Measurements from ENCODE around the gene ELAVL1. TPM values are rescaled to one million over a fixed set of nuclear protein-coding genes. Genes with fewer than 3 reads are reported as not detected.

Gene ELAVL1
- polyA plus RNA-seq, 1 of the 3 experiments (the other 2 are of a cell fraction), result 49.6 TPM

GRCh38 chr19:7955696-7956095 lies 49.7 kb downstream of the ELAVL1 start (continued):
- TF ChIP-seq IRF3 (IDR thresholded peaks at IDR 0.05; ENCODE audit: low read depth, low read length), result no peak

GRCh38 chr19:7953576-7953975 lies 51.9 kb downstream of the ELAVL1 start:
- DNase-seq, result no peak
- H3K27me3 ChIP-seq (ENCODE audit: insufficient read depth), result no peaks in the 10 kb centered on the region
- peaks cover 0 to under 1% of the 10 kb centered on the region in 2 experiments for H3K36me3 ChIP-seq (replicated peaks in 1 of 2; ENCODE audit: control insufficient read depth in 1 of 2, insufficient read depth in 2 of 2, low read length in 1 of 2)
- H3K9me2 ChIP-seq, result no peaks in the 10 kb centered on the region
- H3K27ac ChIP-seq (ENCODE audit: low read depth in 2 of 2, low read length in 1 of 2), result no peak overlapping the region
- no peaks in the 10 kb centered on the region; a peak in 1 of 4 replicates for H3K4me1 ChIP-seq (ENCODE audit: control insufficient read depth in 1 of 2, insufficient read depth in 2 of 2, low read depth in 1 of 2, low read length in 1 of 2)
- H3F3A ChIP-seq (replicated peaks; ENCODE audit: insufficient read depth), result no peaks in the 10 kb centered on the region
- no peaks in the 10 kb centered on the region for H3K9me3 ChIP-seq
- no peaks in the 10 kb centered on the region for H4K20me1 ChIP-seq (ENCODE audit: insufficient read depth)
- H3K4me3 ChIP-seq (ENCODE audit: low read depth in 2 of 2, low read length in 1 of 2), result no peak overlapping the region
- ChIA-PET POLR2A (no interaction called here), CTCF (interaction anchor here (0.7 to 4.1 kb wide), 4 partner anchors 9 to 698 kb away, joined by 3 to 19 read pairs (median 7); partner anchors contain the start of gene TIMM44)
- TF ChIP-seq, protein P1, sequence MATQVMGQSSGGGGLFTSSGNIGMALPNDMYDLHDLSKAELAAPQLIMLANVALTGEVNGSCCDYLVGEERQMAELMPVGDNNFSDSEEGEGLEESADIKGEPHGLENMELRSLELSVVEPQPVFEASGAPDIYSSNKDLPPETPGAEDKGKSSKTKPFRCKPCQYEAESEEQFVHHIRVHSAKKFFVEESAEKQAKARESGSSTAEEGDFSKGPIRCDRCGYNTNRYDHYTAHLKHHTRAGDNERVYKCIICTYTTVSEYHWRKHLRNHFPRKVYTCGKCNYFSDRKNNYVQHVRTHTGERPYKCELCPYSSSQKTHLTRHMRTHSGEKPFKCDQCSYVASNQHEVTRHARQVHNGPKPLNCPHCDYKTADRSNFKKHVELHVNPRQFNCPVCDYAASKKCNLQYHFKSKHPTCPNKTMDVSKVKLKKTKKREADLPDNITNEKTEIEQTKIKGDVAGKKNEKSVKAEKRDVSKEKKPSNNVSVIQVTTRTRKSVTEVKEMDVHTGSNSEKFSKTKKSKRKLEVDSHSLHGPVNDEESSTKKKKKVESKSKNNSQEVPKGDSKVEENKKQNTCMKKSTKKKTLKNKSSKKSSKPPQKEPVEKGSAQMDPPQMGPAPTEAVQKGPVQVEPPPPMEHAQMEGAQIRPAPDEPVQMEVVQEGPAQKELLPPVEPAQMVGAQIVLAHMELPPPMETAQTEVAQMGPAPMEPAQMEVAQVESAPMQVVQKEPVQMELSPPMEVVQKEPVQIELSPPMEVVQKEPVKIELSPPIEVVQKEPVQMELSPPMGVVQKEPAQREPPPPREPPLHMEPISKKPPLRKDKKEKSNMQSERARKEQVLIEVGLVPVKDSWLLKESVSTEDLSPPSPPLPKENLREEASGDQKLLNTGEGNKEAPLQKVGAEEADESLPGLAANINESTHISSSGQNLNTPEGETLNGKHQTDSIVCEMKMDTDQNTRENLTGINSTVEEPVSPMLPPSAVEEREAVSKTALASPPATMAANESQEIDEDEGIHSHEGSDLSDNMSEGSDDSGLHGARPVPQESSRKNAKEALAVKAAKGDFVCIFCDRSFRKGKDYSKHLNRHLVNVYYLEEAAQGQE (IDR thresholded peaks at IDR 0.05; ENCODE audit: low read depth, low read length), result no peak
- TF ChIP-seq JUND (IDR thresholded peaks at IDR 0.05) (no peak), NFIC (IDR thresholded peaks at IDR 0.05; ENCODE audit: borderline replicate concordance) (no peak), RXRA (IDR thresholded peaks at IDR 0.05; ENCODE audit: borderline replicate concordance, low read depth) (no peak), EP300 (IDR thresholded peaks at IDR 0.05; ENCODE audit: borderline replicate concordance in 1 of 2, low read depth in 1 of 2, low read length in 1 of 2) (no peak)
- H3K4me2 ChIP-seq, result no peak overlapping the region
- 83% methylated on average over 7 of the region's 7 CpGs for WGBS (ENCODE audit: low lambda C conversion rate)
- no peaks in the 10 kb centered on the region for H3K79me2 ChIP-seq (ENCODE audit: insufficient read depth)
- H2AFZ ChIP-seq (ENCODE audit: low read depth), result no peak overlapping the region
- no peak overlapping the region for H3K9ac ChIP-seq

GRCh38 chr19:7953060-7953459 lies 52.4 kb downstream of the ELAVL1 start:
- TF ChIP-seq IRF3 (IDR thresholded peaks at IDR 0.05; ENCODE audit: low read depth, low read length) (no peak), NFIC (IDR thresholded peaks at IDR 0.05; ENCODE audit: borderline replicate concordance) (no peak), NRF1 (IDR thresholded peaks at IDR 0.05; ENCODE audit: low read depth, low read length) (no peak), MAX (IDR thresholded peaks at IDR 0.05; ENCODE audit: low read depth) (0 out of 2 replicates have a peak, but pooled peaks have one; percentile 18)
- no peaks in the 10 kb centered on the region for H3F3A ChIP-seq (replicated peaks; ENCODE audit: insufficient read depth)
- H2AFZ ChIP-seq (ENCODE audit: low read depth), result no peak overlapping the region
- DNase-seq, result no peak
- no peaks in the 10 kb centered on the region for H3K27me3 ChIP-seq (ENCODE audit: insufficient read depth)
- ChIA-PET CTCF (interaction anchor here (1.3 to 4.1 kb wide), 3 partner anchors 9 to 49 kb away, joined by 5 to 19 read pairs (median 7); partner anchors contain the start of gene TIMM44), POLR2A (no interaction called here)
- H3K9ac ChIP-seq, result no peak overlapping the region
- WGBS (ENCODE audit: low lambda C conversion rate), result 40% methylated on average over 3 of the region's 3 CpGs
- H3K4me2 ChIP-seq, result no peak overlapping the region
- H3K79me2 ChIP-seq (ENCODE audit: insufficient read depth), result no peaks in the 10 kb centered on the region
- no peaks in the 10 kb centered on the region for H4K20me1 ChIP-seq (ENCODE audit: insufficient read depth)
- no peak overlapping the region for H3K27ac ChIP-seq (ENCODE audit: low read depth in 2 of 2, low read length in 1 of 2)
- no peak overlapping the region for H3K4me3 ChIP-seq (ENCODE audit: low read depth in 2 of 2, low read length in 1 of 2)
- H3K4me1 ChIP-seq (ENCODE audit: control insufficient read depth in 1 of 2, insufficient read depth in 2 of 2, low read depth in 1 of 2, low read length in 1 of 2), result no peaks in the 10 kb centered on the region; a peak in 1 of 4 replicates
- no peaks in the 10 kb centered on the region for H3K9me3 ChIP-seq
- no peaks in the 10 kb centered on the region for H3K36me3 ChIP-seq (replicated peaks in 1 of 2; ENCODE audit: control insufficient read depth in 1 of 2, insufficient read depth in 2 of 2, low read length in 1 of 2)
- H3K9me2 ChIP-seq, result no peaks in the 10 kb centered on the region

Measured in SK-N-SH (cell line).